C4-2B (cell line): Measurements from ENCODE around the gene KIF20B.

Source experiments
- ZFX ChIP-seq: fragments of 450-650 bp; IDR thresholded peaks from 2 replicates; pipeline ENCODE4 v1.6.1; 2017
- TF ChIP-seq, protein P1 (sequence below): fragments of 450-650 bp; conservative IDR thresholded peaks from 2 replicates; pipeline ENCODE4 v1.5.1; 2017; ENCODE audit warnings: mild to moderate bottlenecking

GRCh38 chr10:89783406-89783805 is 82.0 kb downstream of the KIF20B start:
- TF ChIP-seq, protein P1, sequence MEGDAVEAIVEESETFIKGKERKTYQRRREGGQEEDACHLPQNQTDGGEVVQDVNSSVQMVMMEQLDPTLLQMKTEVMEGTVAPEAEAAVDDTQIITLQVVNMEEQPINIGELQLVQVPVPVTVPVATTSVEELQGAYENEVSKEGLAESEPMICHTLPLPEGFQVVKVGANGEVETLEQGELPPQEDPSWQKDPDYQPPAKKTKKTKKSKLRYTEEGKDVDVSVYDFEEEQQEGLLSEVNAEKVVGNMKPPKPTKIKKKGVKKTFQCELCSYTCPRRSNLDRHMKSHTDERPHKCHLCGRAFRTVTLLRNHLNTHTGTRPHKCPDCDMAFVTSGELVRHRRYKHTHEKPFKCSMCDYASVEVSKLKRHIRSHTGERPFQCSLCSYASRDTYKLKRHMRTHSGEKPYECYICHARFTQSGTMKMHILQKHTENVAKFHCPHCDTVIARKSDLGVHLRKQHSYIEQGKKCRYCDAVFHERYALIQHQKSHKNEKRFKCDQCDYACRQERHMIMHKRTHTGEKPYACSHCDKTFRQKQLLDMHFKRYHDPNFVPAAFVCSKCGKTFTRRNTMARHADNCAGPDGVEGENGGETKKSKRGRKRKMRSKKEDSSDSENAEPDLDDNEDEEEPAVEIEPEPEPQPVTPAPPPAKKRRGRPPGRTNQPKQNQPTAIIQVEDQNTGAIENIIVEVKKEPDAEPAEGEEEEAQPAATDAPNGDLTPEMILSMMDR = no peak
- TF ChIP-seq ZFX = no peak
